T follicular helper cell (primary cell): ENCODE data around the gene OR7A5.
"Not testable (repeated sequence)": the region's sequence is repeated elsewhere in the genome, so short reads cannot be mapped to it uniquely, and the experiment has no call there.

Source experiments
- DNase-seq: peaks from one replicate; pipeline ENCODE4 v3.0.0-alpha.2; 2020; ENCODE audit warnings: low read depth
- total RNA-seq, 2 experiments: gene quantifications; one replicate each; lab custom pipeline; 2026; lab: John Stamatoyannopoulos, UW

The OR7A5 gene
- 0 reads per million in 2 experiments for total RNA-seq

- DNase-seq, result no peak
Measured at GRCh38 chr19:14835011-14835410, at the start of gene OR7A5, which contains the start of gene OR7C1. TSS of gene OR7A5 (minus strand) at chr19:14835185. CDS start at chr19:14828241, 6,944 bp downstream. TSS of gene OR7C1 (minus strand) at chr19:14835185. CDS start at chr19:14800136, 35,049 bp downstream.

GRCh38 chr19:14871619-14872230, 36.7 kb upstream of the OR7A5 start:
- DNase-seq, result no peak

DNA sequence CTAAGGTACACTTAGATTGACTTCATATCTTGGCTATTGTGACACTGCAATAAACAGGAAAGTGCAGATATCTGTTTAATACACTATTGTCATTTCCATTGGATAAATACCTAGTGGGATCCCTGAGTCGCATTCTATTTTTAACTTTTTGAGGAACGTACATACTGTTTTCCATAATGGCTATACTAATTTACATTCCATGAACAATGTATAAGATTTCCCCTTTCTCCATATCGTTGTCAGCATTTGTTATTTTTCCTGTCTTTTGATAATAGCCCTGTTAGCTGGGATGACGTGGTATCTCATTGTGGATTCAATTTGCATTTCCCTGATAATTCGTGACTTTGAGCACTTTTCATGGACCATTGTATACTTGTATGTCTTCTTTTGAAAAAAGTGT, 33.5 kb upstream of the OR7A5 start:
- no peak for DNase-seq

DNA sequence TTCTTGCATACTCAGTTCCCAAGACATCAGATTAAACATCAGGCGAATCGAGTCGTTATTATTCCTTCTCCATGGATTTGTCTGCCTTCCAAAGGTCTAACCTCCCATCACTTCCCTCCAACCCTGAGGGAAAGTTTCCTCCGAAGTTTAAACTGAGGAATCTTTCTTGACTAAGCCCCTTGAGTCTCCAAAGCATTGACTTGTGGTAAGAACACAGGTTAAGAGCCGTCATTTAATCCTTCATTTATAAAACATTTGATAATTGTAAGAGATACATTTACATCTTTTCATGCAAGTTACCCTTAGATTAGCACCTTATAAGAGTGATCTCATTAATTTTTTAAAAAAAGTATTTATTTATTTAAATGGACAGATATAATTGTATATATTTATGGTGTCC, 13.8 kb upstream of the OR7A5 start, which contains the start of gene OR7A10:
OR7A10 (minus strand) TSS at position 101 of the 400 bp plus-strand sequence. CDS start 7,045 bp downstream, outside the sequence.
- DNase-seq, result no peak

DNA sequence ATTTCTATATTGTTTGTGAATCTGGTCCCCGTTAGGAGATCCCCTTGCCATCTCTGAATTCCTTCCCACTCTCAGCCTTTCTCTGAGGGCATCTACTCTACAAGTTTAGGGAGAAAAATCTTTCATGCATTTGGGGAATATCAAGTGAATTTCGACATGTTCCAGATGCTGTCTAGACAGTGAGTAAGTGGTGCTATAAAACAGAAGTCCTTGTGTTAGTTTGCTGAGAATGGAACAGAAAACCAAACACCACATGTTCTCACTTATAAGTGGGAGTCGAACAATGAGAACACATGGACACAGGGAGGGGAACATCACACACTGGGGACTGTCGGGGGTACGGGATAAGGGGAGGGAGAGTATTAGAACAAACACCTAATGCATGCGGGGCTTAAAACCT, 8.6 kb upstream of the OR7A5 start:
- no peak for DNase-seq

DNA sequence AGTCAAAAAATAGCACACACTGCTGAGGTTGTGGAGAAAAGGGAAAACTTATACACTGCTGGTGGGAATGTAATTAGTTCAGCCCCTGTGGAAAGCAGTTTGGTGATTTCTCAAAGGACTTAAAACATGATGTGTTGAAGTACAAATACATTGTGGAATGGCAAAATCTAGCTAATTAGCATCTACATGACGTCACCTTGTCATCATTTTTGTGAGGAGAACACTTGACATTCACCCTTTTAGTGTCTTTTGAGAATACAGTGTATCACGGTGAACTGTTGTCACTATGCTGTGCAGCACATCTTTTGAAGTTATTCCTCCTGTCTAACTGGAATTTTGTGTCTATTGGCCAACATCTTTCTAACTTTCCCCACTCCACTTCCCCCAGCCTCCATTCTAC, 8.2 kb upstream of the OR7A5 start:
- no peak for DNase-seq

- no peak for DNase-seq
Measured at GRCh38 chr19:14840206-14840605, 5.2 kb upstream of the OR7A5 start.

DNA sequence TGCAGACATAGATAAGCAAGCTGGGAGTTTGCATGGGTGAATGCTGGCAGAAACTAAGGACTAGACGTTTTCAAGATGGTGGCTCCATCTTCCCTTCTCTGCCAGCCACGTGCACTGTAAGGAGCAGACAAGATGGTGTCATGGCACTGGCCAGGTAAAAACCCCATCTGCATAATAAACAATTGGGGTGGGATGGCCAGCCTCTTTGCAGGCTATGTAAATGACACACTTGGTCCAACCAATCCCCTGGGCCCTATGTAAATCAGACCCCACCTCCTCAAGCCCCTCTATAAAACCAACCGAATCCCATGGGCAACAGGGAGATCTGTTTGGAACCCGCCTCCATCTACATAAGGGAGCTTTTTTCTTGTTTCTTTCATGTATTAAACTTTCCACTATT, 2.4 kb upstream of the OR7A5 start:
- DNase-seq, result no peak

DNA sequence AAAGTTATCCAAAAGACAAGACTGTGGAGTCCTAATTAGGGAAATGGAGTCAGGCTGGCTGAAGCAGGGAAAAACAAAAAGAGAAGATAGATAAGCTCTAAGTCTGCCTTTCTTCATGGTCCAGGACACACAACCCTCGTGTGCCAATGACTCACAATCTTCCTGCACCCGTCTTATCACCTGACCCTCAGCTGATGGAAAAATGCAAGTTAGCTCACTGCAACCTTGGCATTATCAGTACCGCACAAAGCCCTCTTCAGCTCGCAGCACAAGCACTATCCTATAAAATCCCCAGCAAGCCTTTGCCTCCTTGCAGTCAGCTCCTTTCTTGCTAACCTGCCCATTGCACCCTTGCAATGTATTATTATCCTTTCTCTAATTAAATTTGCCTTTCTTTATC, 4.3 kb downstream of the OR7A5 start:
- DNase-seq, result no peak

- DNase-seq, result no peak
Measured at GRCh38 chr19:14826006-14826405, 9.0 kb downstream of the OR7A5 start.

DNA sequence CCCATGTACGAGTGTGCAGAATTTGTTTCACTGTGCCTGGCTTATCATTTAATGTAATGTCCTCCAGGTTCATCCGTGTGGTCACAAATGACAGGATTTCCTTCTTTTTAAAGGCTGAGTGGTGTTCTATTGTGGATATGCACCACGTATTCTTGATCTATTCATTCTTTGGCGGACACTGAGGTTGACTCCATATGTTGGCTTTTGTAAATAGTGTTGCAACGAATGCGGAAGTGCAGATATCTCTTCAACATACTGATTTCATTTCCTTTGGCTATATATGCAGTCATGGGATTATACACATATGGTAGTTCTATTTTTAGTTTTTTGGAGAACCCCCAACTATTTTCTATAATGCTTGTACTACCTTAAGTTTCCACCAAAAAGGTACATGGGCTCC, 13.0 kb downstream of the OR7A5 start:
- DNase-seq, result no peak

- no peak for DNase-seq
Measured at GRCh38 chr19:14818588-14818987, 16.4 kb downstream of the OR7A5 start.

GRCh38 chr19:14817052-14817451, 17.9 kb downstream of the OR7A5 start:
- DNase-seq, result no peak

DNA sequence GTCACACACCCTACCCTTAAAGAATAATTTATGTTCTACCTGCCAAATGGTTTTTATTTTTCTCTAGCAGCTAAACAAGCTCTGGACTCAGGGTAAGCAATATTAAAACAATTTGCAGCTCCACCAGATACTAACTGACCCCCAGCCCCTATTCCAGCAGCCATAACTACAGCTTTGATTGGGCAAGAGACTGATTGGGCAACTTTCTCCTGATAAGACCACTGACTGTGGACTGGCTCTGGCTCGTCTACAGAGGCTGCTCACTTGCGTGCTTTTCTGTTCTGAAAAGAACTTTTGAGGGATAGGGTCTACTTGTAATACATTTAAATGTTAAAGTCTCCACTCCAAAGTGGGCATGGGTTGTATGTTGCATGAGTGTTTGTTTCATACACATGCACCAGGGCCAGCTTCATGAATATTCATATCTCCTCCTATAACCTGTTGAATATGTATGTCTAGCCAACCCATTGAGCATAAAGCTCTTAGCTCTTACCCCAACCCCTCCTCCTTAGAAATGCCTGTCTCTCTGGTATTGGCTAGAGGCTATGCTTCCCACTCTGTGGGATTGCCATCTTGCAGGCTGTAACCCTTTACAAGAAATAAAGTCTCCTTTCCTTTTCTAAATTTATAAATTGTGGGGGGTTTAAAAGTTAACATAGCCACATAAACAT, 19.9 kb downstream of the OR7A5 start:
- no peak for DNase-seq

DNA sequence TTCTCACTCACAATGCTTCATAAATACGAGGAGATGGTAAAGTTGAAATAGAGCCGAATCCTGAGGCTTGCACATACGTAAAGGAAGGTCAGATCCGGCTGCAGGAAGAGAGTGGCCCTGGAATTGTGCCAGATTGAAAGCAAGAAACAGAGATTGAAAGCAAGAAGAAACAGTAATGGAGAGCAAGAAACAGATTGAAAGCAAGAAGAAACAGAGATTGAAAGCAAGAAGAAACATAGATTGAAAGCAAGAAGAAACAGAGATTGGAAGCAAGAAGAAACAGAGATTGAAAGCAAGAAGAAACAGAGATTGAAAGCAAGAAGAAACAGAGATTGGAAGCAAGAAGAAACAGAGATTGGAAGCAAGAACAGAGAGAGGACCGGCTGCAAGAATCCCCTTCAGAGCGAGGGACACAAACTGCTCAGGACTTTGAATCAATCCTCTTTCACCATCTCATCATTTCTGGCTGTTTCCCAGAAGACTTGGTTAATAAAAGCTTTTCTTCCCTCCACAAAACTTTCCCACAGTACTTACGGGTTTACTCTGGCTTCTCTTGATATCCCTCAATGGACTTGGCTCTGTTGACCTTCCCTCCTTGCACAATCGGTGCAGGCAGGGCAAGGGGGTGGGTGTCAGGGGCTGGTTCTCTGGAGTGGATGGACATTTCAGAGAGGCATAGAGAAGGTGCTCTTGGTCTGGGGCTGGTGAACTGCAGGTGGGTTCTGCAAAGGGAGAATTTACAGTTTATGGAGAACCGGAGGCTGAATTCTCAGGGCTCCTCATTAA, 25.5 kb downstream of the OR7A5 start:
- DNase-seq, result no peak

DNA sequence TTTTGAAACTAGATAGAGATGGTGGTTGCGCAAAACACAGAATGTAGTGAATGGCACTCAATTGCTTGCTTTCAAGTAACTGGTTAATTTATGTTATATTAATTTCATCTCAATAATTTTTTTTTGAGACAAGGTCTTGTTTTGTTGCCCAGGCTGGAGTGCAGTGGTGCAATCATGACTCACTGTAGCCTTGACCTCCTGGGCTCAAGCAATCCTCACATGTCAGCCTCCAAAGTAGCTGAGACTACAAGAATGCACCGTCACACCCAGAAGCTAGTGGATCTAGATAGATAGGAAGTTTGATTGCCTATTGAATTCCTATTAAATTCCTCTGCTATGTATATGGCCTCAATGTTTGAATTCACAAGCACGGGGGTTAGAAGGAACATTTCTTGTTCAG, 30.2 kb downstream of the OR7A5 start:
- DNase-seq, result no peak

DNA sequence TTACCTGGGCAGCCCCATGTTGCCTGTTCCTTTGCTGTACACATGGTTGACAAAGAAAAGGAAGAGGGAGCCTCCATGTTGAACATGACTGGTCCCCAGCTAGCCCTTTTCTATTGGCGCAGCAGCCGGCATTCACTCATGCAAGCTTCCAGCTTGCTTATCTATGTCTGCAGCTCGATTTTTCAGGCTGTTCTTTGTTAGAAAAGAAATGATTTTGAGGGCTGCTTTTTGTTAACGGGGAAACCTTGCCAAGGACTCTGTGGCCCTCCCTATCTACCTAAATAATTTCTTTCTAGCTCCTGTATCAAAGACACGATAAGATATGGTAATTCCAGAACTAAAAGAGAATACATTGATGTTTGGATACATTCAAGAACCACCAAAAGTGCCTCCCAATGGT, 36.2 kb downstream of the OR7A5 start:
- DNase-seq, result no peak

- no peak for DNase-seq
Measured at GRCh38 chr19:14796021-14796420, 39.0 kb downstream of the OR7A5 start.

DNA sequence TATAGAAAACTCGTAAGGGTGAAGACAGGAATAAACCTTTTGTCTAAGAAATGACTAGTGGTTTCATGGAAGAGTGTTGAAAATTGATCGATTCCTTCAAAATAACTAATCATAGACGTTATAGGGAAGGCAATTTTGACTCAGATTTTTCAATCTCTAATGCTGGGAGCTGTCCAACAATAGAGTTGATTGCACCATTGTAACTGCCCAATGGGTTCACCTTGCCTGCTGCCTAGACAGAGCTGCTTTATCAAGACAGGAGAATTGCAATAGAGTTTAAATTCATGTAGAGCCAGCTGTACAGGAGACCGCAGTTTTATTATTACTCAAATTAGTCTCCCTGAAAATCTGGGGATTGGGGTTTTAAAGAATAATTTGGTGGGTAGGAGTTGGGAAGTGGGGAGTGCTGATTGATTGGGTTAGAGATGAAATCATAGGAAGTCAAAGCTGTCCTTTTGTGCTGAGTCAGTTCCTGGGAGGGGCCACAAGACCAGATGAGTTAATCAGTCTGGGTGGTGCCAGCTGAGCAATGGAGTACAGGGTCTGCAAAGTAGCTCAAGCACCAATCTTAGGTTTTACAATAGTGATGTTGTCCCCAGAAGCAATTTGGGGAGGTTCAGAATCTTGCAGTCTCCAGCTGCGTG, 39.8 kb downstream of the OR7A5 start:
- DNase-seq, result no peak

DNA sequence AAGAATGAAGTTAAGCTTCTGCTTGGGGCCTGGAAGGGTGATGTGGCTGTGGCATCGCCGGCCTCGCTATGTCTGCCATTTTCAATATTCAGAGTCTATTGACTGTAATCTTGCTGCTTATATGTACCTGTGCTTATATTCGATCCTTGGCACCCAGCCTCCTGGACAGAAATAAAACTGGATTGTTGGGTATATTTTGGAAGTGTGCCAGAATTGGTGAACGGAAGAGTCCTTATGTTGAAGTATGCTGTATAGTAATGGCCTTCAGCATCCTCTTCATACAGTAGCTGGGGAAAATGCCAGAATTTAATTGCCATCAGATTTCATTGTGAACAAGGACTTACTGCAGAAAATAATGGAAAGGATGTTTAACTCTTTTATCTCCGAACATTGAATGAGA, 42.7 kb downstream of the OR7A5 start:
- not testable (repeated sequence) for DNase-seq

DNA sequence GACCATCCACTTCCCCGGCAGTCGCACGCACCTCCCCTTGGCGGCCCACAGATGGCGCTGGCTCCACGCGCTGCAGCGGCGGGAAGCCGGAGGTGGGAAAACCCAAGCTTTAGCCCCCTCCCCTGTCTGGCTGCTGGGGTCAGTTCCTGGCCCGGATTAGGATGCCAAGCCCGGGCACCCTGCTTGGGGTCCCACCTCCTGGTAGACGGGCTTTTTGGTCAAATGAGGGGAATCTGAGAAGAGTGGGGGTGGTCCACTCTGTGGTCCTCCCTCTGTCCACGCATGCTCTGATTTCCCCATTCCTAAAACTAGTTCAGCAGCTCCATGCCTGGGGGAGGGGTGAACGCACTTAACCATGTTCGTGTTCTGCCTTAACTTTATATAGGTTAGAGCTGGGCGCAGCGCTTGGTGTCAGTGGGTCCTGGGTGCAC, 48.5 kb downstream of the OR7A5 start:
- no peak for DNase-seq

- not testable (repeated sequence) for DNase-seq
Measured at GRCh38 chr19:14785102-14785793, 49.7 kb downstream of the OR7A5 start.
